GM10248 (cell line): ENCODE data around the gene PFKL.

Experiments used
- CTCF ChIA-PET: fragments of 300-600 bp; sonication (Branson Sonifier 250); formaldehyde crosslinking; extraction: SDS; loops from one replicate; lab custom pipeline; 2021; ENCODE audit warnings: antibody characterized with exemption; lab: Yijun Ruan, JAX
- POLR2A ChIA-PET: fragments of 350-650 bp; sonication (Branson Sonifier 250); formaldehyde crosslinking; extraction: SDS; loops from one replicate; lab custom pipeline; 2020; ENCODE audit warnings: antibody characterized with exemption; lab: Yijun Ruan, JAX
- DNase-seq: peaks from one replicate; pipeline ENCODE4 v3.0.0; 2012; ENCODE audit errors: extremely low spot score
- CTCF ChIP-seq: IDR thresholded peaks from 2 replicates; pipeline ENCODE4 v1.5.1; 2012; ENCODE audit warnings: mild to moderate bottlenecking, low read depth; ENCODE audit errors: extremely low read depth, missing control alignments, control extremely low read depth

The PFKL gene

GRCh38 chr21:44260066-44260465 lies 39.8 kb upstream of the PFKL start:
- ChIA-PET POLR2A (no interaction called here), CTCF (interaction anchor here (1.7 kb wide), 1 partner anchor 8 kb away, joined by 6 read pairs; no protein-coding TSS in a partner anchor)
- no peak for DNase-seq
- no peak for TF ChIP-seq CTCF

GRCh38 chr21:44260791-44261631 lies 38.8 kb upstream of the PFKL start:
- no peak for DNase-seq

GRCh38 chr21:44261675-44262295 lies 38.1 kb upstream of the PFKL start, which contains the start of gene DNMT3L:
Gene DNMT3L, minus strand, starts transcription at chr21:44261897. Its CDS starts 638 bp downstream, at chr21:44261259.
- POLR2A ChIA-PET, result no interaction called here
- CTCF ChIA-PET, result no interaction called here
- no peak for DNase-seq
- no peak for TF ChIP-seq CTCF

More at GRCh38 chr21:44260791-44261631, 38.8 kb upstream of the PFKL start:
- CTCF ChIA-PET, result no interaction called here
- POLR2A ChIA-PET, result no interaction called here
- TF ChIP-seq CTCF, result no peak

- no peak for DNase-seq
- POLR2A ChIA-PET, result no interaction called here
- TF ChIP-seq CTCF, result no peak
- CTCF ChIA-PET, result no interaction called here
These were observed 37.4 kb upstream of the PFKL start for GRCh38 chr21:44262338-44263056.

GRCh38 chr21:44263221-44263760 lies 36.6 kb upstream of the PFKL start:
- CTCF ChIA-PET, result no interaction called here

More at GRCh38 chr21:44263221-44263760, 36.6 kb upstream of the PFKL start:
- TF ChIP-seq CTCF, result no peak
- no peak for DNase-seq
- POLR2A ChIA-PET, result no interaction called here
